DOHH2 (cell line): ENCODE data around the gene TFRC.

Experiments used
- H3F3A ChIP-seq: fragments of 200-600 bp; sonication (generic), shearing (Covaris generic); 2 replicates; pipeline ENCODE4 v1.6.0; 2016; ENCODE audit warnings: antibody characterized with exemption, mild to moderate bottlenecking; ENCODE audit not compliant: control insufficient read depth, insufficient read depth
- H3K27ac ChIP-seq: fragments of 200-600 bp; sonication (generic); 2 replicates; pipeline ENCODE4 v1.5.1; 2014; ENCODE audit warnings: low read depth, mild to moderate bottlenecking, low read length, moderate library complexity
- H3K27me3 ChIP-seq: fragments of 200-600 bp; sonication (generic); 2 replicates; pipeline ENCODE4 v1.6.1; 2014; ENCODE audit warnings: mild to moderate bottlenecking, low read length, mixed read lengths; ENCODE audit not compliant: control insufficient read depth
- H3K36me3 ChIP-seq: fragments of 200-600 bp; sonication (generic); 2 replicates; pipeline ENCODE4 v1.6.1; 2014; ENCODE audit warnings: mild to moderate bottlenecking, low read length, moderate library complexity, mixed read lengths; ENCODE audit not compliant: control insufficient read depth
- H3K4me1 ChIP-seq: fragments of 200-600 bp; sonication (generic); 2 replicates; pipeline ENCODE4 v1.6.1; 2014; ENCODE audit warnings: mild to moderate bottlenecking, low read length, mixed read lengths; ENCODE audit not compliant: control insufficient read depth
- H3K4me2 ChIP-seq: fragments of 200-600 bp; sonication (generic); 2 replicates; pipeline ENCODE4 v1.6.0; 2014; ENCODE audit warnings: mild to moderate bottlenecking, low read length, moderate library complexity
- H3K4me3 ChIP-seq: fragments of 200-600 bp; sonication (generic); 2 replicates; pipeline ENCODE4 v1.5.1; 2014; ENCODE audit warnings: mild to moderate bottlenecking, low read length, mixed read lengths
- H3K79me2 ChIP-seq: fragments of 200-600 bp; sonication (generic); 2 replicates; pipeline ENCODE4 v1.6.1; 2014; ENCODE audit warnings: mild to moderate bottlenecking, low read length, mixed read lengths; ENCODE audit not compliant: control insufficient read depth
- H3K9me2 ChIP-seq: fragments of 200-600 bp; sonication (generic); replicated peaks from 2 replicates; pipeline ENCODE4 v1.6.1; 2014; ENCODE audit warnings: mild to moderate bottlenecking, low read length, mixed read lengths; ENCODE audit not compliant: control insufficient read depth
- H3K9me3 ChIP-seq: fragments of 200-600 bp; sonication (generic); 2 replicates; pipeline ENCODE4 v1.6.1; 2014; ENCODE audit warnings: antibody characterized with exemption, low read length, mixed read lengths; ENCODE audit not compliant: control insufficient read depth, insufficient read depth
- H4K20me1 ChIP-seq: fragments of 200-600 bp; sonication (generic); 2 replicates; pipeline ENCODE4 v1.6.0; 2014; ENCODE audit warnings: low read depth, mild to moderate bottlenecking, antibody characterized with exemption, low read length, moderate library complexity; ENCODE audit not compliant: control insufficient read depth, insufficient read depth
- EZH2phosphoT487 ChIP-seq: fragments of 200-600 bp; sonication (generic); IDR thresholded peaks from 2 replicates; pipeline ENCODE4 v1.6.1; 2017; ENCODE audit warnings: borderline replicate concordance, mild to moderate bottlenecking, antibody characterized with exemption, low read length, moderate library complexity, mixed read lengths
- TF ChIP-seq, protein P1 (sequence below): fragments of 200-600 bp; sonication (generic); IDR thresholded peaks from one replicate; pipeline ENCODE4 v1.5.1; 2014; ENCODE audit warnings: antibody characterized with exemption, mild to moderate bottlenecking, low read depth, low read length; ENCODE audit not compliant: poor library complexity, severe bottlenecking

The TFRC gene

GRCh38 chr3:196047391-196048030 is 34.4 kb downstream of the TFRC start:
- Histone ChIP-seq H3K36me3 (peaks cover 48% of the 10 kb centered on the region), H3K9me2 (no peaks in the 10 kb centered on the region), H3F3A (peaks cover 49% of the 10 kb centered on the region)

DNA sequence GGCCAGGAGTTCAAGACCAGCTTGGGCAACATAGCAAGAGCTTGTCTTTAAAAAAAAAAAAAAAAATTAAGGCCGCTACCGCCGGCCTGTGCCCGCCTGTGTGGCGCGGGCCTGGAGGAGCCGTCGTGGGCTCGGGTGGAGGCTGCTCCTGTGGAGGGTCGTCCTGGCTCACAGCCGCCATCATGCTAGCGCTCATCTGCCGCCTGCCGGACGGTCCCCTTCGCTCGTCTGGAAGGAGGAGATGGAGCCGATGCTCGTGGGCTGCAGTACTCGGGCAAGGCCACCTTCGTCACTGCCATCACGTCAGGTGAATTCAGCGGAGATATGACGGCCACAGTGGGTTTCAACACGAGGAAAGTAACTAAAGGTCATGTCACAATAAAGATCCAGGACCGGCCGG is 37.4 kb downstream of the TFRC start:
- Histone ChIP-seq H3K4me3 (no peak overlapping the region), H3K4me1 (no peaks in the 10 kb centered on the region), H3K36me3 (peaks cover 19% of the 10 kb centered on the region), H3K9me3 (no peaks in the 10 kb centered on the region), H3K27ac (no peak overlapping the region), H3F3A (peaks cover 27% of the 10 kb centered on the region), H3K4me2 (no peak overlapping the region), H3K27me3 (no peaks in the 10 kb centered on the region), H3K9me2 (no peaks in the 10 kb centered on the region), H3K79me2 (no peaks in the 10 kb centered on the region), H4K20me1 (no peaks in the 10 kb centered on the region)
- no peak for TF ChIP-seq EZH2phosphoT487
- TF ChIP-seq, protein P1, sequence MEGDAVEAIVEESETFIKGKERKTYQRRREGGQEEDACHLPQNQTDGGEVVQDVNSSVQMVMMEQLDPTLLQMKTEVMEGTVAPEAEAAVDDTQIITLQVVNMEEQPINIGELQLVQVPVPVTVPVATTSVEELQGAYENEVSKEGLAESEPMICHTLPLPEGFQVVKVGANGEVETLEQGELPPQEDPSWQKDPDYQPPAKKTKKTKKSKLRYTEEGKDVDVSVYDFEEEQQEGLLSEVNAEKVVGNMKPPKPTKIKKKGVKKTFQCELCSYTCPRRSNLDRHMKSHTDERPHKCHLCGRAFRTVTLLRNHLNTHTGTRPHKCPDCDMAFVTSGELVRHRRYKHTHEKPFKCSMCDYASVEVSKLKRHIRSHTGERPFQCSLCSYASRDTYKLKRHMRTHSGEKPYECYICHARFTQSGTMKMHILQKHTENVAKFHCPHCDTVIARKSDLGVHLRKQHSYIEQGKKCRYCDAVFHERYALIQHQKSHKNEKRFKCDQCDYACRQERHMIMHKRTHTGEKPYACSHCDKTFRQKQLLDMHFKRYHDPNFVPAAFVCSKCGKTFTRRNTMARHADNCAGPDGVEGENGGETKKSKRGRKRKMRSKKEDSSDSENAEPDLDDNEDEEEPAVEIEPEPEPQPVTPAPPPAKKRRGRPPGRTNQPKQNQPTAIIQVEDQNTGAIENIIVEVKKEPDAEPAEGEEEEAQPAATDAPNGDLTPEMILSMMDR = no peak

More at GRCh38 chr3:196047391-196048030, 34.4 kb downstream of the TFRC start:
- H3K27ac ChIP-seq = no peak overlapping the region
- H3K9me3 ChIP-seq = no peaks in the 10 kb centered on the region
- no peaks in the 10 kb centered on the region for H3K27me3 ChIP-seq
- no peak overlapping the region for H3K4me3 ChIP-seq
- no peaks in the 10 kb centered on the region for H3K4me1 ChIP-seq
- no peak overlapping the region for H3K4me2 ChIP-seq
- H4K20me1 ChIP-seq = no peaks in the 10 kb centered on the region
- TF ChIP-seq, protein P1 = no peak
- no peak for TF ChIP-seq EZH2phosphoT487
- no peaks in the 10 kb centered on the region for H3K79me2 ChIP-seq

GRCh38 chr3:196042673-196043072 is 39.2 kb downstream of the TFRC start:
- H3K27ac ChIP-seq = no peak overlapping the region
- no peaks in the 10 kb centered on the region for H3K27me3 ChIP-seq
- no peaks in the 10 kb centered on the region for H3K9me3 ChIP-seq
- H3K4me3 ChIP-seq = no peak overlapping the region
- H3K9me2 ChIP-seq = no peaks in the 10 kb centered on the region
- H4K20me1 ChIP-seq = no peaks in the 10 kb centered on the region
- peaks cover 14% of the 10 kb centered on the region for H3F3A ChIP-seq
- no peaks in the 10 kb centered on the region for H3K79me2 ChIP-seq
- no peaks in the 10 kb centered on the region for H3K4me1 ChIP-seq
- TF ChIP-seq, protein P1 = no peak
- no peak for TF ChIP-seq EZH2phosphoT487
- H3K4me2 ChIP-seq = no peak overlapping the region
- H3K36me3 ChIP-seq = peaks cover 4% of the 10 kb centered on the region
